ENCODE data around the gene GH1.
A peak's percentile ranks its signal among the peaks of the same experiment; 100 is the strongest.
"Not testable (repeated sequence)": the region's sequence is repeated elsewhere in the genome, so short reads cannot be mapped to it uniquely, and the experiment has no call there.

Gene GH1

DNA sequence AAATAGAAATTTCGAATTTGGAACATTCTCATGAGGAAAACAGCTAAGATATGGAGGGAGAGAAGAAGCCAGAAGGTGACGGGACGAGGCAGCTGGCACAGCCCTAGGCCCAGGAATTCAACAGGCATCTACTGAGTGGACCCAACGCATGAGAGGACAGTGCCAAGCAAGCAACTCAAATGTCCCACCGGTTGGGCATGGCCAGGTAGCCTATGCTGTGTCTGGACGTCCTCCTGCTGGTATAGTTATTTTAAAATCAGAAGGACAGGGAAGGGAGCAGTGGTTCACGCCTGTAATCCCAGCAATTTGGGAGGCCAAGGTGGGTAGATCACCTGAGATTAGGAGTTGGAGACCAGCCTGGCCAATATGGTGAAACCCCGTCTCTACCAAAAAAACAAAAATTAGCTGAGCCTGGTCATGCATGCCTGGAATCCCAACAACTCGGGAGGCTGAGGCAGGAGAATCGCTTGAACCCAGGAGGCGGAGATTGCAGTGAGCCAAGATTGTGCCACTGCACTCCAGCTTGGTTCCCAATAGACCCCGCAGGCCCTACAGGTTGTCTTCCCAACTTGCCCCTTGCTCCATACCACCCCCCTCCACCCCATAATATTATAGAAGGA is 2.0 kb downstream of the GH1 start:
- H3K27ac ChIP-seq (ENCODE audit: low read depth, low read length, poor library complexity, severe bottlenecking): no peak overlapping the region
- H3K36me3 ChIP-seq (ENCODE audit: insufficient read depth, low read length): no peaks in the 10 kb centered on the region
- H3K9me3 ChIP-seq (ENCODE audit: low read length): no peaks in the 10 kb centered on the region
- peaks cover 39% of the 10 kb centered on the region for H3K4me1 ChIP-seq (ENCODE audit: insufficient read depth, low read length, severe bottlenecking)
- no peaks in the 10 kb centered on the region for H3F3A ChIP-seq (ENCODE audit: insufficient read depth, low read length)
- H3K27me3 ChIP-seq (ENCODE audit: insufficient read depth, low read length): no peaks in the 10 kb centered on the region; the same call in 1 of the 2 replicates
- H3K79me2 ChIP-seq (ENCODE audit: insufficient read depth, low read length): no peaks in the 10 kb centered on the region
- H3K9me2 ChIP-seq (ENCODE audit: low read depth, low read length): no peaks in the 10 kb centered on the region
- no peaks in the 10 kb centered on the region for H4K20me1 ChIP-seq (ENCODE audit: insufficient read depth, low read length)
- no peak overlapping the region for H3K4me2 ChIP-seq (ENCODE audit: low read length)
- H3K4me3 ChIP-seq (ENCODE audit: low read depth, low read length, poor library complexity, severe bottlenecking): no peak overlapping the region
- no peak overlapping the region for H3K9ac ChIP-seq (ENCODE audit: low read length)
- H2AFZ ChIP-seq (ENCODE audit: low read length): no peak overlapping the region
- no peak for TF ChIP-seq EZH2 (IDR thresholded peaks at IDR 0.05; ENCODE audit: borderline replicate concordance, low read length)
- TF ChIP-seq, protein P1, sequence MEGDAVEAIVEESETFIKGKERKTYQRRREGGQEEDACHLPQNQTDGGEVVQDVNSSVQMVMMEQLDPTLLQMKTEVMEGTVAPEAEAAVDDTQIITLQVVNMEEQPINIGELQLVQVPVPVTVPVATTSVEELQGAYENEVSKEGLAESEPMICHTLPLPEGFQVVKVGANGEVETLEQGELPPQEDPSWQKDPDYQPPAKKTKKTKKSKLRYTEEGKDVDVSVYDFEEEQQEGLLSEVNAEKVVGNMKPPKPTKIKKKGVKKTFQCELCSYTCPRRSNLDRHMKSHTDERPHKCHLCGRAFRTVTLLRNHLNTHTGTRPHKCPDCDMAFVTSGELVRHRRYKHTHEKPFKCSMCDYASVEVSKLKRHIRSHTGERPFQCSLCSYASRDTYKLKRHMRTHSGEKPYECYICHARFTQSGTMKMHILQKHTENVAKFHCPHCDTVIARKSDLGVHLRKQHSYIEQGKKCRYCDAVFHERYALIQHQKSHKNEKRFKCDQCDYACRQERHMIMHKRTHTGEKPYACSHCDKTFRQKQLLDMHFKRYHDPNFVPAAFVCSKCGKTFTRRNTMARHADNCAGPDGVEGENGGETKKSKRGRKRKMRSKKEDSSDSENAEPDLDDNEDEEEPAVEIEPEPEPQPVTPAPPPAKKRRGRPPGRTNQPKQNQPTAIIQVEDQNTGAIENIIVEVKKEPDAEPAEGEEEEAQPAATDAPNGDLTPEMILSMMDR (IDR thresholded peaks at IDR 0.05; ENCODE audit: low read length): no peak

DNA sequence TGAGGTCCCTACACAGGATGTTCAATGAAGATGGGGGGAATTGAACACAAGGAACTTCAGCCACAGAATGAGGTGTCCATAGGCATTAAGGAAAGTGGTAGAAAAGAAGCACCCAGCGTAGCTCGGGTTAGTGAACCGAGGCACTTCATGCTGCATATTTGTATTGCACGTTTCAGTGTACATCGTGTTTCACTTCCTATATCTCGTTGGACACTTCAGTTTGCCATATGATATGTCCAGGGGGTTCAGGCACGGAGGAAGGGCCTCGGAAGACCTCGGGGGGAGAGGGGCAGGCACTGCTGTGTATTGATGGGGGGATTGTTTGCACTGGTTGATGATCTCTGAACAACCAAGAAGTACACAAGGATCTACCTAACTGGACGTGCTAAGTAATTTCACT is 2.9 kb downstream of the GH1 start:
- peaks cover 31% of the 10 kb centered on the region for H3K4me1 ChIP-seq (ENCODE audit: insufficient read depth, low read length, severe bottlenecking)
- H3K9me3 ChIP-seq (ENCODE audit: low read length); H3K27ac ChIP-seq (ENCODE audit: low read depth, low read length, poor library complexity, severe bottlenecking); H3K27me3 ChIP-seq (ENCODE audit: insufficient read depth, low read length); H3K79me2 ChIP-seq (ENCODE audit: insufficient read depth, low read length); H3K9ac ChIP-seq (ENCODE audit: low read length); H3F3A ChIP-seq (ENCODE audit: insufficient read depth, low read length); H4K20me1 ChIP-seq (ENCODE audit: insufficient read depth, low read length); H2AFZ ChIP-seq (ENCODE audit: low read length); H3K36me3 ChIP-seq (ENCODE audit: insufficient read depth, low read length); H3K4me3 ChIP-seq (ENCODE audit: low read depth, low read length, poor library complexity, severe bottlenecking); H3K9me2 ChIP-seq (ENCODE audit: low read depth, low read length): not testable (repeated sequence)
- H3K4me2 ChIP-seq (ENCODE audit: low read length): peak overlapping the region; percentile 42; the same call in 1 of the 2 replicates

DNA sequence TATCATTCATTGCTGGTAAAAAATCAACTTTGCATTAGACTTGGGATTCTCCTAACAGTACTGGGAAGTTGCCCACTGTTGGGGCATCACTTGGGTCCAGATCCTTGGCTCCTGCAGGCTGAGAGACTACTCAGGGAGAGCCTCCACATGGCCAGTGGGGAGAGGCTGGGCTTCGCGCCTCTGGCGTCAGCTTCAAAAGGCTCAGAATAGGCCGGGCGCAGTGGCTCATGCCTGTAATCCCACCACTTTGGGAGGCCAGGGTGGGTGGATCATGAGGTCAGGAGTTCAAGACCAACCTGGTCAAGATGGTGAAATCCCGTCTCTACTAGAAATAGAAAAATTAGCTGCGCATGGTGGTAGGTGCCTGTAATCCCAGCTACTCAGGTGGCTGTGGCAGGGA is 4.2 kb downstream of the GH1 start:
- TF ChIP-seq, protein P1 (IDR thresholded peaks at IDR 0.05; ENCODE audit: low read length): no peak
- TF ChIP-seq EZH2 (IDR thresholded peaks at IDR 0.05; ENCODE audit: borderline replicate concordance, low read length): no peak
- H3K4me3 ChIP-seq (ENCODE audit: low read depth, low read length, poor library complexity, severe bottlenecking): no peak overlapping the region
- no peaks in the 10 kb centered on the region for H3K36me3 ChIP-seq (ENCODE audit: insufficient read depth, low read length)
- no peaks in the 10 kb centered on the region for H3F3A ChIP-seq (ENCODE audit: insufficient read depth, low read length)
- no peaks in the 10 kb centered on the region for H4K20me1 ChIP-seq (ENCODE audit: insufficient read depth, low read length)
- no peak overlapping the region for H2AFZ ChIP-seq (ENCODE audit: low read length)
- H3K27me3 ChIP-seq (ENCODE audit: insufficient read depth, low read length): no peaks in the 10 kb centered on the region; the same call in 1 of the 2 replicates
- H3K4me1 ChIP-seq (ENCODE audit: insufficient read depth, low read length, severe bottlenecking): peaks cover 18% of the 10 kb centered on the region
- no peaks in the 10 kb centered on the region for H3K9me3 ChIP-seq (ENCODE audit: low read length)
- no peak overlapping the region for H3K27ac ChIP-seq (ENCODE audit: low read depth, low read length, poor library complexity, severe bottlenecking)
- H3K79me2 ChIP-seq (ENCODE audit: insufficient read depth, low read length): no peaks in the 10 kb centered on the region
- no peak overlapping the region for H3K4me2 ChIP-seq (ENCODE audit: low read length)
- H3K9ac ChIP-seq (ENCODE audit: low read length): no peak overlapping the region
- H3K9me2 ChIP-seq (ENCODE audit: low read depth, low read length): no peaks in the 10 kb centered on the region

DNA sequence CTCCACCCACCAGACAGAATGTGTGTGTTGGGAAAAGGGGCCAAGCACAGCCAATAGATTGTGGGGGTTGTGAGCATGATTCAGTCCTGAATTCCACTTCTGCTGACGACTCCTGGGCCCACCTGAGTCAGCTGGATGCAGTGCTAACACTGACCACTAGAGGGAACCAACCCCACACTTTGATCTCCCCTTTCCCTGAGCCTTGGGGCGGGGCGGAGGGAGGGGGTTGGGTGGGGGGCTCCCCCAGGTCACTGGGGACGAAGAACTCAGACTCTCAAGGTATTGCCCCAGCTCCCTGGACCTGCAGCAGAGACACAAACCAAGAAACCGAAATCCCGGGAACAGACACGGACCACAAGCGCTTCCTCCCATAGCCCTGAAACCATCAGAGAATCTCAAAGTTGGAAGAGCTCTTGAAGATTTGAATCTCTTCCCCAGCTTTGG is 7.0 kb downstream of the GH1 start:
- no peaks in the 10 kb centered on the region for H3F3A ChIP-seq (ENCODE audit: insufficient read depth, low read length)
- no peaks in the 10 kb centered on the region for H3K9me3 ChIP-seq (ENCODE audit: low read length)
- H3K4me2 ChIP-seq (ENCODE audit: low read length): no peak overlapping the region
- TF ChIP-seq, protein P1 (IDR thresholded peaks at IDR 0.05; ENCODE audit: low read length): peak; percentile 42; the same call in 1 of the 2 replicates
- TF ChIP-seq EZH2 (IDR thresholded peaks at IDR 0.05; ENCODE audit: borderline replicate concordance, low read length): no peak
- no peak overlapping the region for H3K9ac ChIP-seq (ENCODE audit: low read length)
- H4K20me1 ChIP-seq (ENCODE audit: insufficient read depth, low read length): no peaks in the 10 kb centered on the region
- H3K36me3 ChIP-seq (ENCODE audit: insufficient read depth, low read length): no peaks in the 10 kb centered on the region
- H2AFZ ChIP-seq (ENCODE audit: low read length): no peak overlapping the region
- no peak overlapping the region for H3K4me3 ChIP-seq (ENCODE audit: low read depth, low read length, poor library complexity, severe bottlenecking)
- no peaks in the 10 kb centered on the region for H3K9me2 ChIP-seq (ENCODE audit: low read depth, low read length)
- H3K79me2 ChIP-seq (ENCODE audit: insufficient read depth, low read length): no peaks in the 10 kb centered on the region
- peaks cover 12% of the 10 kb centered on the region for H3K4me1 ChIP-seq (ENCODE audit: insufficient read depth, low read length, severe bottlenecking)
- H3K27ac ChIP-seq (ENCODE audit: low read depth, low read length, poor library complexity, severe bottlenecking): no peak overlapping the region
- H3K27me3 ChIP-seq (ENCODE audit: insufficient read depth, low read length): no peaks in the 10 kb centered on the region; the same call in 1 of the 2 replicates

Measured in OCI-LY1 (cell line).